ENCODE measurements around the gene CD3G.
"Not testable (repeated sequence)": the region's sequence is repeated elsewhere in the genome, so short reads cannot be mapped to it uniquely, and the experiment has no call there.

CD3G gene

GRCh38 chr11:118373871-118374270 is 29.7 kb downstream of the CD3G start:
- in situ Hi-C loops (cut with HindIII; ENCODE audit: low sequenced_read_pairs) = no loop called here

DNA sequence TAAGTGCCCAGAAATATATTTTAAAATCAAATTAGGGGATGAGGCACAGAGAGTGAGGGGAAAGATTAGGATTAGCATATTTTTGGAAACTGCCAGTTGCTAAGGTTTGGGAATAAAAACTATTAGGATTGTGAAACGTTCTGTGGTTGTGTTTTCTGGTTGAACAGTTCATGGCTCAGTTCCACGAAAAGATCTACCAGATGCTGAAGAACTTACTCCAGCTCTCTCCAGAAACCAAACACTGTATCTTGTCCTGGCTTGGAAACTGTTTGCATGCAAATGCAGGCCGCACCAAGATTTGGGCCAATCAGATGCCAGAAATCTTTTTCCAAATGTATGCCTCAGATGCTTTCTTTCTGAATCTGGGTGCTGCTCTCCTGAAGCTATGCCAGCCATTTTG is 30.6 kb downstream of the CD3G start:
- in situ Hi-C loops (cut with HindIII; ENCODE audit: low sequenced_read_pairs) = no loop called here

- in situ Hi-C loops (cut with HindIII; ENCODE audit: low sequenced_read_pairs) = no loop called here
These were observed 31.8 kb downstream of the CD3G start for GRCh38 chr11:118375978-118376377.

- in situ Hi-C loops (cut with HindIII; ENCODE audit: low sequenced_read_pairs) = no loop called here
These were observed 35.4 kb downstream of the CD3G start for GRCh38 chr11:118379497-118379896.

DNA sequence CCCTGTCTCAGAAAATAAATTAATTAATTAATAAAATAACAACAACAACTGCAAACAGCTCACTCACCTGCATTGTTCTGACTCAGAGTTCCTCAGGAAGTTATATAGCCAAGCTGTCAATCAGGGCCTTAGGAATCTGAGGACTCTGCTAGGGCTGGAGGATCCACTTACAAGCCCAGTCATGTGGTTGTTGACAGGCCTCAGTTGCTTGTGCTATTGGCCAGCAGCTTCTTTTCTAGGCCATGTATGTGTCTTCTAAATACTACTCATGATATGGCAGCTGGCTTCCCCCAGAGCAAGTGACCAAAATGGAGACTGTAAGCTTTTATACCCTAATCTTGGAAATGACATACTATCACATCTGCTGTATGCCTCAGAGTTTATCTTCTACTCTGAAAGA is 36.4 kb downstream of the CD3G start:
- in situ Hi-C loops (cut with HindIII; ENCODE audit: low sequenced_read_pairs) = loop anchor here (5.0 kb wide), 3 partner anchors 47 to 112 kb away; no protein-coding TSS in a partner anchor

GRCh38 chr11:118382954-118383353 is 38.8 kb downstream of the CD3G start:
- in situ Hi-C loops (cut with HindIII; ENCODE audit: low sequenced_read_pairs) = loop anchor here (5.0 kb wide), 3 partner anchors 44 to 109 kb away; no protein-coding TSS in a partner anchor

GRCh38 chr11:118383657-118384056 is 39.5 kb downstream of the CD3G start:
- in situ Hi-C loops (cut with HindIII; ENCODE audit: low sequenced_read_pairs) = loop anchor here (5.0 kb wide), 3 partner anchors 44 to 109 kb away; no protein-coding TSS in a partner anchor

GRCh38 chr11:118396097-118396501 is 52.0 kb downstream of the CD3G start:
- in situ Hi-C loops (cut with HindIII; ENCODE audit: low sequenced_read_pairs) = no loop called here

GRCh38 chr11:118397448-118397847 is 53.3 kb downstream of the CD3G start:
- in situ Hi-C loops (cut with HindIII; ENCODE audit: low sequenced_read_pairs) = no loop called here

DNA sequence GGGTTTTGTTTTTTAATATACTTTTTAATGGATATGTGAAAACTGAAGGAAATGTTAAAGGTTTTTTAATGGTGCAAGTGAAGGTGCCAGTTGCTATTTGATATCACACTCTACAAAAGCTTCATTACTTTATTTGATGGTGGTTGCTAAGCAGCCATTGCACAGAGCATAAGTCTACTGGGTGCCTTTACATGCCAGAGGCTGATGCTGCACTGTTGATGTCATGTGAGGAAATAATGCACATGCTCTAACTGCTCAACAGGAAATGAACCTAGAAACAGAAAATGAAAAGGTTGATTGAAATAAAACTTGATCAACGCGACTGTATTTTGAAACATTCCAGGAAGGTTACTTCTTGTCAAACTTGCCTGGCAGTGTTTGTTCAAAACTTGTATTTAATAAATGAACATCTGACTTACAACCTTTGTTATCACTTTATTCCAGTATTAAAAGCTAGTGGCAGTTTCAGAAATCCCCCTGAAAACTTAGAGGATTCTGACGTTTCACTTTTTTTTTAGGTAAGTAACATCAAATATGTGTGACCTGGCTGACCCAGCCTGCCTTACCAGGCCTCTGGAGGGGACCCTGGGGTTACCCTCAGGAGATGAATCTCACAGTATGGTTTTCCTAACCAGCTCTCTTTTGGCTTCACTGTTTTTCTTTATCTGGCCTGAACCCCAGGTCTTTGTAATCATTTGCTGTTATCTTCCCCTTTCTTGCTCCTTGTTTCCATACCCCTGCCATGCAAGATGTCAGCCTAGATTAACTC is 54.8 kb downstream of the CD3G start:
- in situ Hi-C loops (cut with HindIII; ENCODE audit: low sequenced_read_pairs) = no loop called here

GRCh38 chr11:118401151-118401879 is 57.2 kb downstream of the CD3G start, which contains the start of gene ATP5MG:
ATP5MG (plus strand) TSS chr11:118401606; CDS start chr11:118401666, 60 bp downstream.
- in situ Hi-C loops (cut with HindIII; ENCODE audit: low sequenced_read_pairs) = no loop called here

DNA sequence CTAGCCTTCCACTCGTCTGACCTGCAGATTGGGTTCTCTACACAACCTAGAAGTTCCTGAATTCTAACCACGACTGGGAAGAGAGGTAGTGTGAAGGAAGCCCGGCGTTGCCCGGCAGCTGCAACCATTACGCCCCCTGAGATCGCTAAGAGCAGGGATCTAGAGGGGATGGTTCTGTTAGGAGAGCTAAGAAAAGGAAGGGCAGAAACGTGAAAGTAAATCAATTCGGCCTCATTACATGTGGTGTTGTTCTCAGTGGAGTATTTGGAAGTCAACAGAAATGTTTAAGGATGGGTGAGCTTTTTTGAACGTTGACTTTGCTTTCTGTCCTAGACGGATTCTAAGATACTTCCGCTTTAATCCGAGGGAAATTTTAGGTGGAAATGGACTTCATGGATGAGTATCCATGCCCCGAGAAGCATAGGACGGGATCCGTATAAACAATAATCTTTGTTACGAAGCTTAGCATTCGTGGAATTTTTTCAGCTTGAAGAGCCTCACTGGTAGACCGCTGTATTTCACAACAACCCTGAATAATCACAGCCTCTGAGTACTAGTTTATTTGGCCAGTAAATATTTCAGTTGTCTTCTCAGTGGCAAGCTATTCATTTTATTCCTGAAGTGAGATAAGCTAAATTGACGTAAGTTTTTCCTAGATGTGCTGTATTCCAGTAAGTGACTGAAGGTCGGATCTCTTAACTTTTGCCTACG is 57.9 kb downstream of the CD3G start:
- in situ Hi-C loops (cut with HindIII; ENCODE audit: low sequenced_read_pairs) = no loop called here

- in situ Hi-C loops (cut with HindIII; ENCODE audit: low sequenced_read_pairs) = not testable (repeated sequence)
These were observed 58.5 kb downstream of the CD3G start for GRCh38 chr11:118402594-118402993.
